Pancreas (tissue), 10 donors: ENCODE results near the gene NOS1AP. TPM values are rescaled to one million over a fixed set of nuclear protein-coding genes. Genes with fewer than 3 reads are reported as not detected.
A peak's percentile ranks its signal among the peaks of the same experiment; 100 is the strongest.

Experiments
- ATAC-seq, 4 donors: fragments of 200-7000 bp; cut with Tn5 transposase; one replicate each; pipeline versions ENCODE4 v1.8.0 to v1.9.1; 2020; ENCODE audit warnings: mild to moderate bottlenecking in 4 of 4, moderate library complexity in 4 of 4
- DNase-seq, 6 donors: peaks; one replicate each; pipeline ENCODE4 v3.0.0-alpha.2; 2020
- FAIRE-seq: peaks from 2 replicates; lab custom pipeline; 2012; peaks lifted over from hg19 to GRCh38; lab: Jason Lieb, UNC
- H3K27ac ChIP-seq, 4 donors: fragments of 200-600 bp; sonication (generic); 1 replicate in 3 of 4; 2 replicates in 1 of 4; pipeline versions ENCODE4 v1.5.0 to v1.8.0; 2020
- H3K27me3 ChIP-seq, 4 donors: fragments of 200-600 bp; one replicate each; pipeline ENCODE4 v1.8.0; 2021
- H3K36me3 ChIP-seq, 3 donors: fragments of 200-600 bp; sonication (generic) in 1 of 3; one replicate each; pipeline versions ENCODE4 v1.5.0 to v1.8.0; 2020 to 2021
- H3K4me1 ChIP-seq, 3 donors: fragments of 200-600 bp; one replicate each; pipeline ENCODE4 v1.8.0; 2021
- H3K4me3 ChIP-seq, 4 donors: fragments of 200-600 bp; sonication (generic) in 2 of 4; one replicate each; pipeline versions ENCODE4 v1.5.0 to v1.8.0; 2020 to 2021
- H3K9me3 ChIP-seq, 4 donors: fragments of 200-600 bp; one replicate each; pipeline ENCODE4 v1.8.0; 2021
- WGBS, 2 donors: extraction: QIAGEN DNeasy Blood & Tissue Kit; methylation state at CpG; one replicate each; pipeline ENCODE4 v1.1.7; 2013; 5-methylcytosine and 5-hydroxymethylcytosine counted together
- intact Hi-C, 3 donors: fragments of 100-400 bp; cut with DNase I; formaldehyde crosslinking; loops; one replicate each; pipeline versions ENCODE4 v1.11.1 to v1.14.2; 2022
- polyA plus RNA-seq, 2 donors: library from polyadenylated mRNA; stranded (reverse); fragments of 200-250 nt; gene quantifications; one replicate each; pipeline ENCODE4 v1.2.3, GENCODE V29; 2013
- total RNA-seq, 6 donors: library from RNA; stranded (reverse); fragmentation: NEBNext Ultra II Directional in 4 of 6; extraction: Animal tissue kit (Norgen Biotek cat#: 25700) in 4 of 6; gene quantifications; one replicate each; pipeline versions ENCODE4 v1.2.1 to v1.2.4, GENCODE V29; 2021 to 2023
- TF ChIP-seq, protein P1 (sequence below), 4 donors: fragments of 200-600 bp; sonication (generic) in 3 of 4; IDR thresholded peaks; one replicate each; pipeline versions ENCODE4 v1.5.0 to v1.8.0; 2021; ENCODE audit warnings: antibody characterized with exemption in 4 of 4
- donor health status: healthy with polysubstance abuse.
- donor health status: DM: no; HTN: no; CAD: no; lungs with moderate emphysema.
- donor health status: DM: no; HTN: no; CAD: no.
- donor health status: control.
- donor health status: control.
- donor health status: Bipolar disorder and iron deficiency.
- donor health status: DM: yes; HTN: yes; CAD: no.
- donor health status: DM: no; HTN: no; CAD: no.
- donor health status: DM: no; HTN: no; CAD: no.
- donor health status: DM: yes; HTN: yes; CAD: no.

The NOS1AP gene
- total and polyA plus RNA-seq, 8 donors, result 0.40 to 2.8 (median 1.7) TPM

DNA sequence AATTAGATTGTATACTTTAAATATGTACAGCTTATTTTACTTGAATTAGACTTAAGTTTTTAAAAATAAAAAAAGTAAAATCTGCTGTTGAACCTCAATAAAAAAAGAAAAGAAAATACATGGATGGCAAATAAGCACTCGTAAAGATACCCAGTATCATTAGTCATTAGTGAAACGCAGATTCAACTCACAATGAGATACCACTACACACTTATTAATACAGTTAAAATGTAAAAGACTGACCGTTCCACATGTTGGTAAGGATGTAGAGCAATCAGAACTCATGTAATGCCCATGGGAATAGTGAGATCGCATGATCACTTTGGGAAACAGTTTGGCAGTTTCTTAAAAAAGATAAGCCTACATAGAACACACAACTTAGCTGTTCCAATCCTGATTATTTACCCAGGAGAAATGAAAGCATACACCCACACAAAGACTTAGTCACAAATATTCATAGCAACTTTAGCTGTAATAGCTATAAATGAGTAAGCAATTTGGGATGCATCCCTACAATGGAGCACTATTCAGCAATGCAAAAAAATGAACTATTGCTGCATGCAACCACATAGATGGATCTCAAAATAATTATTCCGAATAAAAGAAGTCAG is 335.2 kb downstream of the NOS1AP start:
- ATAC-seq, result peak in 2 of 4 donors; percentile 20 to 51
- Histone ChIP-seq H3K27me3 (no peaks in the 10 kb centered on the region), H3K9me3 (no peaks in the 10 kb centered on the region), H3K4me3 (no peak overlapping the region), H3K36me3 (no peaks in the 10 kb centered on the region), H3K27ac (no peak overlapping the region), H3K4me1 (no peaks in the 10 kb centered on the region)
- TF ChIP-seq, protein P1, sequence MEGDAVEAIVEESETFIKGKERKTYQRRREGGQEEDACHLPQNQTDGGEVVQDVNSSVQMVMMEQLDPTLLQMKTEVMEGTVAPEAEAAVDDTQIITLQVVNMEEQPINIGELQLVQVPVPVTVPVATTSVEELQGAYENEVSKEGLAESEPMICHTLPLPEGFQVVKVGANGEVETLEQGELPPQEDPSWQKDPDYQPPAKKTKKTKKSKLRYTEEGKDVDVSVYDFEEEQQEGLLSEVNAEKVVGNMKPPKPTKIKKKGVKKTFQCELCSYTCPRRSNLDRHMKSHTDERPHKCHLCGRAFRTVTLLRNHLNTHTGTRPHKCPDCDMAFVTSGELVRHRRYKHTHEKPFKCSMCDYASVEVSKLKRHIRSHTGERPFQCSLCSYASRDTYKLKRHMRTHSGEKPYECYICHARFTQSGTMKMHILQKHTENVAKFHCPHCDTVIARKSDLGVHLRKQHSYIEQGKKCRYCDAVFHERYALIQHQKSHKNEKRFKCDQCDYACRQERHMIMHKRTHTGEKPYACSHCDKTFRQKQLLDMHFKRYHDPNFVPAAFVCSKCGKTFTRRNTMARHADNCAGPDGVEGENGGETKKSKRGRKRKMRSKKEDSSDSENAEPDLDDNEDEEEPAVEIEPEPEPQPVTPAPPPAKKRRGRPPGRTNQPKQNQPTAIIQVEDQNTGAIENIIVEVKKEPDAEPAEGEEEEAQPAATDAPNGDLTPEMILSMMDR (IDR thresholded peaks at IDR 0.05), result no peak
- no peak for FAIRE-seq
- intact Hi-C loops, result no loop called here
- 60 to 64% methylated on average over 5 of the region's 5 CpGs for WGBS, 2 donors
- no peak for DNase-seq

DNA sequence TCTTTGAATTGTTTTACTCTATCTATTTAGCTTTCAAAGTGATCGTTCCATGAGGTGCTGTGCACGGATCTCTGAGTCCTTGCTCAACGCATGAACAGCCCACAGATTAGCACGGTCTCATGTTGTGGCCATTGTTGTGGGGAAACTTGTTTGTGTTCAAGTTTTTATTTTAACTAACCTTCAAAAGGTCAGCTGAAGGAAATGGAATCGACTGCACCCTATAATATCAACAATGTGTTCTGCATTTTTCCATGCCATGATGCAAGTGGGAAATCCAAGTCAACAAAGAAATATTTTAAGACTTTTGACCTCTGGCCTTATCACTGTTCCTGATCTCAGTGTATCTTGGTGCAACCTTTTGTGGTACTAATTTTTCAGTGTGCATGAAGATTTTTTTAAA is 336.3 kb downstream of the NOS1AP start:
- 46 to 53% methylated on average over 5 of the region's 5 CpGs for WGBS, 2 donors
- TF ChIP-seq, protein P1 (IDR thresholded peaks at IDR 0.05), result no peak
- ATAC-seq, result no peak
- H3K4me1 ChIP-seq, result no peaks in the 10 kb centered on the region
- no peaks in the 10 kb centered on the region for H3K9me3 ChIP-seq
- intact Hi-C loops, result no loop called here
- no peak overlapping the region for H3K4me3 ChIP-seq
- no peaks in the 10 kb centered on the region for H3K36me3 ChIP-seq
- FAIRE-seq, result no peak
- DNase-seq, result no peak
- H3K27me3 ChIP-seq, result no peaks in the 10 kb centered on the region
- no peak overlapping the region for H3K27ac ChIP-seq

DNA sequence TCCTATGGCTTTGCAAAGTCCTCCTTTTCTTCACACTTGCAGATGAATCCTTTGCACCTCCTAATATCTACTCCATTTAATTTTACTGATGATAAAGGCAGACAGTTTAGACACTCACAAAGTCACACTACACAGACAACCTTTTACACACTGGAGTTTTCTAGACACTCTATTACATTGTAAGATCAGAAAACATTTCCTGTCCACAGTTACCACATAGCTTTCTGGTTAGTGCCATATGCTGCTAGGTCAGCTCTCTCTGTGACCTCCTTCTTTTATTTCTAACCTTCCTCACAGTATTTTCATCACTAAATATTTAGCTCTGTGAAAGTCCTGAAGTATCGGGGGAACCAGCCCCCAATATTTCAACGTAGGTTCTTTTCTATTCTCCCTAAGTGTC is 337.3 kb downstream of the NOS1AP start:
- Histone ChIP-seq H3K27ac (no peak overlapping the region), H3K4me1 (no peaks in the 10 kb centered on the region), H3K9me3 (no peaks in the 10 kb centered on the region), H3K4me3 (no peak overlapping the region), H3K36me3 (no peaks in the 10 kb centered on the region), H3K27me3 (no peaks in the 10 kb centered on the region)
- FAIRE-seq (no peak), DNase-seq (no peak), ATAC-seq (no peak)
- TF ChIP-seq, protein P1 (IDR thresholded peaks at IDR 0.05), result no peak
- 83 to 85% methylated on average over 2 of the region's 2 CpGs for WGBS, 2 donors
- intact Hi-C loops, result no loop called here

DNA sequence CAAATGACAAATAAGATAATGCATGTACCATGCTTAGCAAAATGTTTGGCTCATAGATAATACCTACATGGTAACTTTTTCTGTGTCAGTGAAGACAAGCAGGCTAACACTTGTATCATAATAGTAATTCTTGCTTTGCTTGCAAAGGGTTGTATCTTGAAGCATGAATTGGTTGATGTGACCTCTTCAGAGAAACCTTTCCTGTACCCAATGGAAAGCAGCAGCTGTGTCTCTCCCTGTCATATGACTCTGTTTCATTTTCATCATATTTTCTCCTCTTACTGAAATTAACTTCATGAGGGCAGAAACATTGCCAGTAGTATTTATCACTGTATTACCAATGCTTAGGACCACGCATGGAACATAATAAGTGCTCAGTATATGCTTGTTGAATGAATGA is 338.0 kb downstream of the NOS1AP start:
- WGBS, 2 donors, result 87 to 90% methylated on average over 1 of the region's 1 CpG
- H3K27me3 ChIP-seq, result no peaks in the 10 kb centered on the region
- DNase-seq, result no peak
- no peaks in the 10 kb centered on the region for H3K9me3 ChIP-seq
- no peaks in the 10 kb centered on the region for H3K36me3 ChIP-seq
- no peak overlapping the region for H3K27ac ChIP-seq
- ATAC-seq, result no peak
- no peak for FAIRE-seq
- H3K4me1 ChIP-seq, result no peaks in the 10 kb centered on the region
- H3K4me3 ChIP-seq, result no peak overlapping the region
- intact Hi-C loops, result no loop called here
- TF ChIP-seq, protein P1 (IDR thresholded peaks at IDR 0.05), result no peak

DNA sequence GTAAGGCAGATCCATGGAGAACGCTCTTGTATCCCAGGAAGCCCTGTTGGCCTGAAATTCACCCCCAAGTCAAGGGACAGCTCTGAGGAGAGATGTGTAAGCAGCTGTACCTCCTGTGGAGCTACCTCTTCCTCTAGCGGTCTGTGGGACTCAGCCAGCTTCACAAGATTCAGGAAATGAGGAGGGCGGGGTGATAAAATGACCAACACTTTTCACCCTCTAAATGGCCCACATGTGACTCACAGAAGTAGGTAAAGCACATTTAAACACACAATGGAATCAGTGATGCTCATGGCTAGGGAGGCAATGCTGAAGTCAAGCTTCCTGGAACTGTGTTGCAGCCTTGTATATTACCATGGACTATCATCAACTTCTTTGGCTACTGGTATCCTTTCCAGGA is 342.5 kb downstream of the NOS1AP start, which contains the start of gene SH2D1B:
SH2D1B (minus strand) TSS at position 135 of the 400 bp plus-strand sequence; CDS start at position 15, 120 bp downstream.
- Histone ChIP-seq H3K4me3 (no peak within 1 kb of the TSS), H3K27me3 (no peaks in the 10 kb centered on the region), H3K36me3 (no peaks in the 10 kb centered on the region), H3K9me3 (no peaks in the 10 kb centered on the region), H3K27ac (no peak within 1 kb of the TSS), H3K4me1 (no peaks in the 10 kb centered on the region)
- ATAC-seq, result no peak
- WGBS, 2 donors, result 56 to 57% methylated on average over 3 of the region's 3 CpGs
- TF ChIP-seq, protein P1 (IDR thresholded peaks at IDR 0.05), result no peak
- intact Hi-C loops, result no loop called here
- FAIRE-seq, result no peak
- no peak for DNase-seq
